GM12865 (cell line): Measurements from ENCODE around the gene LTBP3.

Source experiments
- DNase-seq: peaks from one replicate; pipeline ENCODE4 v3.0.0; 2010; ENCODE audit warnings: low read depth
- H3K4me3 ChIP-seq: 2 replicates; pipeline ENCODE4 v1.5.1; 2011; ENCODE audit warnings: mild to moderate bottlenecking, low read depth, low read length, control low read depth
- CTCF ChIP-seq: IDR thresholded peaks from 2 replicates; pipeline ENCODE4 v1.5.1; 2011; ENCODE audit warnings: low read length, control low read depth, low read depth, inconsistent platforms; ENCODE audit not compliant: insufficient read depth; ENCODE audit errors: missing control alignments

Gene LTBP3

GRCh38 chr11:65562020-65562419 lies 3.9 kb upstream of the LTBP3 start:
- H3K4me3 ChIP-seq = no peak overlapping the region
- DNase-seq = no peak
- TF ChIP-seq CTCF = no peak

GRCh38 chr11:65560555-65561418 lies 2.6 kb upstream of the LTBP3 start:
- no peak for TF ChIP-seq CTCF
- DNase-seq = no peak
- no peak overlapping the region for H3K4me3 ChIP-seq

GRCh38 chr11:65559951-65560537 lies 1.9 kb upstream of the LTBP3 start:
- H3K4me3 ChIP-seq = no peak overlapping the region
- no peak for TF ChIP-seq CTCF
- no peak for DNase-seq

GRCh38 chr11:65559535-65559934 lies 1.4 kb upstream of the LTBP3 start:
- DNase-seq = no peak
- H3K4me3 ChIP-seq = no peak overlapping the region
- TF ChIP-seq CTCF = no peak

GRCh38 chr11:65558930-65559509 lies 861 bp upstream of the LTBP3 start:
- no peak for TF ChIP-seq CTCF
- no peak for DNase-seq
- no peak overlapping the region for H3K4me3 ChIP-seq

GRCh38 chr11:65557280-65558001 lies 718 bp downstream of the LTBP3 start:
- TF ChIP-seq CTCF = no peak
- no peak for DNase-seq
- H3K4me3 ChIP-seq = no peak overlapping the region
